Activated CD4-positive, alpha-beta T cell treated with anti-CD3 and anti-CD28 coated beads for 36 hours (primary cell): ENCODE data around the gene COPB2. TPM values are rescaled to one million over a fixed set of nuclear protein-coding genes. Genes with fewer than 3 reads are reported as not detected.
A peak's percentile ranks its signal among the peaks of the same experiment; 100 is the strongest.

Experiments
- ATAC-seq: fragments of 200-7000 bp; cut with Tn5 transposase; one replicate; pipeline ENCODE4 v1.10.0; 2021; ENCODE audit warnings: mild to moderate bottlenecking, moderate library complexity
- CTCF ChIA-PET: fragments of 350-600 bp; sonication (Branson Sonifier 250); formaldehyde crosslinking; loops from one replicate; lab custom pipeline; 2021; ENCODE audit warnings: antibody characterized with exemption; lab: Charles Lee
- POLR2A ChIA-PET: fragments of 350-600 bp; sonication (Branson Sonifier 250); formaldehyde crosslinking; loops from one replicate; lab custom pipeline; 2021; ENCODE audit warnings: antibody characterized with exemption, inconsistent platforms; lab: Charles Lee
- DNase-seq: peaks from one replicate; pipeline ENCODE4 v3.0.0-alpha.2; 2020
- H3K27ac Mint-ChIP-seq: one replicate; pipeline ENCODE4 v1.8.0; 2021; ENCODE audit warnings: mixed read lengths
- H3K27me3 Mint-ChIP-seq: one replicate; pipeline ENCODE4 v1.8.0; 2021; ENCODE audit warnings: mixed read lengths
- H3K36me3 Mint-ChIP-seq: one replicate; pipeline ENCODE4 v1.8.0; 2021; ENCODE audit warnings: low read depth, mixed read lengths
- H3K4me1 Mint-ChIP-seq: one replicate; pipeline ENCODE4 v1.8.0; 2021; ENCODE audit warnings: mixed read lengths
- H3K4me3 Mint-ChIP-seq: one replicate; pipeline ENCODE4 v1.8.0; 2021; ENCODE audit warnings: mild to moderate bottlenecking, moderate library complexity, mixed read lengths
- H3K9me3 Mint-ChIP-seq: one replicate; pipeline ENCODE4 v1.8.0; 2021; ENCODE audit warnings: low read depth, mixed read lengths
- intact Hi-C, 2 experiments: fragments of 100-400 bp; cut with DNase I in 1 of 2; cut with micrococcal nuclease in 1 of 2; formaldehyde crosslinking; loops; one replicate each; pipeline versions ENCODE4 v1.14.2 to v1.15.1; 2022 to 2024; cut with DNase I, micrococcal nuclease
- total RNA-seq, 2 experiments: library from RNA; stranded (reverse); gene quantifications; one replicate each; pipeline ENCODE4 v1.2.3, GENCODE V29; 2021

COPB2 gene
- total RNA-seq, 2 experiments from 2014 or later, result 90.9 to 99.2 TPM

DNA sequence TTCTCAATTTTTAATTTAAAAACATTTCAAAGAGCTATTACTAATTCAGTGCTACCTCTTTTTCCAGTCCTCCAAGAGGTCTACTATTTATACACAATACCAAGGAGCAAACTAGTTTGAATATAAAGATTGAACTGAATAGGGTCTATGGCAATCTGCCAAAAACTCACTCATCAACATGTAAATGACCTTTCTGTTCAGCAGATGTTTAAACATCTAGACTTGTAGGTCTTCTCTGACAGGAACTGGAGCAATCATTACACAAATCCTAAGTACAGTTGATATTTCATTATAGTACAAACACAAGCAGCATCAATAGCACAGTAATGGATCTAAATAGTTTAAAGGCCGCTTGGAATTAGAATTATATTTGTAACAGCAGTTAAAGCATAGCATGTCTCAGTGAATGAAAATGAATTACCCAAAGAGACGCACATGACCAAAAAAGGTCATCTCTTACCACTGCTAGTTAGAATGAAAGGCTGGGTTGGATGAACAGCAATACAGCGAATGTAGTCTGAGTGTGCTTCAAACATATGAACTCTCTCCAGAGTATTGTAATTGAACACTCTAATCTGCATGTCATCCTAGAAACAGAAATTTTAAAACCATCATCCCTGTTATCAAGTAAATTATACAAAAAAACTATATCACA is 10.7 kb downstream of the COPB2 start:
- Mint-ChIP-seq H3K9me3 (no peaks in the 10 kb centered on the region), H3K27me3 (no peaks in the 10 kb centered on the region), H3K27ac (no peak overlapping the region), H3K36me3 (peaks cover 57% of the 10 kb centered on the region), H3K4me3 (no peak overlapping the region), H3K4me1 (peaks cover 35% of the 10 kb centered on the region)
- DNase-seq (no peak), ATAC-seq (no peak)
- CTCF ChIA-PET, result interaction anchor here (0.9 kb wide), 1 partner anchor 11 kb away, joined by 3 read pairs; the partner anchor contains the start of gene COPB2
- POLR2A ChIA-PET, result no interaction called here
- intact Hi-C loops, result no loop called here

DNA sequence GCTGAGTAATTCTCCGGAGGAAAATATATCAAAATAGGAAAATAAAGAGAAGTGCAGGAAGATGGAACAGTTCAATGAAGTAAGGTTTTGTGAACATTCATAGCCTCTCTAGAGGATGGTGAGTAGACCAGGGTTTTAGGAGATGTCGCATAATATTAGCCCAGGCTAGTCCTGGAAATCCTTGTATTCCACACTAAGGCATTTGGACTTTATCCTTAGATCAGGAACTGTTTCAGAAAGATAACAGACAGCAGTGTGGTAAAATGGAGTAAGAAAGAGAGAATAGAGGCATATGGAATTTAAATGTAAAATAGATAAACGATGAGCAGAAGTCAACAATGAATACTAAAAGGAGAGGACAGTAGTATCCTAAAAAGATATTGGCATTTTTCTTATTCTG is 12.1 kb downstream of the COPB2 start:
- intact Hi-C loops, result no loop called here
- H3K4me3 Mint-ChIP-seq, result no peak overlapping the region
- H3K27me3 Mint-ChIP-seq, result no peaks in the 10 kb centered on the region
- H3K9me3 Mint-ChIP-seq, result no peaks in the 10 kb centered on the region
- ChIA-PET POLR2A (no interaction called here), CTCF (no interaction called here)
- H3K27ac Mint-ChIP-seq, result no peak overlapping the region
- DNase-seq, result no peak
- H3K4me1 Mint-ChIP-seq, result peaks cover 29% of the 10 kb centered on the region
- H3K36me3 Mint-ChIP-seq, result peaks cover 63% of the 10 kb centered on the region
- no peak for ATAC-seq

- CTCF ChIA-PET, result interaction anchor here (2.0 kb wide), 1 partner anchor 10 kb away, joined by 5 read pairs; no protein-coding TSS in a partner anchor
- Mint-ChIP-seq H3K4me1 (peaks cover 5% of the 10 kb centered on the region), H3K4me3 (no peak overlapping the region), H3K9me3 (no peaks in the 10 kb centered on the region), H3K36me3 (peaks cover 63% of the 10 kb centered on the region), H3K27me3 (no peaks in the 10 kb centered on the region), H3K27ac (no peak overlapping the region)
- POLR2A ChIA-PET, result no interaction called here
- intact Hi-C loops, result no loop called here
- ATAC-seq (no peak), DNase-seq (no peak)
These were observed 15.3 kb downstream of the COPB2 start for GRCh38 chr3:139374099-139374498.

GRCh38 chr3:139364549-139364948 is 24.9 kb downstream of the COPB2 start:
- CTCF ChIA-PET, result interaction anchor here (1.5 to 2.8 kb wide), 2 partner anchors 9 to 10 kb away, joined by 5 to 7 read pairs; no protein-coding TSS in a partner anchor
- DNase-seq (no peak), ATAC-seq (no peak)
- POLR2A ChIA-PET, result no interaction called here
- peaks cover 61% of the 10 kb centered on the region for H3K36me3 Mint-ChIP-seq
- H3K9me3 Mint-ChIP-seq, result no peaks in the 10 kb centered on the region
- H3K4me3 Mint-ChIP-seq, result no peak overlapping the region
- peaks cover 8% of the 10 kb centered on the region for H3K4me1 Mint-ChIP-seq
- peak overlapping the region; percentile 1 for H3K27ac Mint-ChIP-seq
- intact Hi-C loops, result no loop called here
- no peaks in the 10 kb centered on the region for H3K27me3 Mint-ChIP-seq

GRCh38 chr3:139361276-139361675 is 28.2 kb downstream of the COPB2 start:
- H3K36me3 Mint-ChIP-seq, result peaks cover 61% of the 10 kb centered on the region
- ChIA-PET CTCF (no interaction called here), POLR2A (interaction anchor here (0.5 kb wide), 1 partner anchor 22 kb away, joined by 3 read pairs; no protein-coding TSS in a partner anchor)

DNA sequence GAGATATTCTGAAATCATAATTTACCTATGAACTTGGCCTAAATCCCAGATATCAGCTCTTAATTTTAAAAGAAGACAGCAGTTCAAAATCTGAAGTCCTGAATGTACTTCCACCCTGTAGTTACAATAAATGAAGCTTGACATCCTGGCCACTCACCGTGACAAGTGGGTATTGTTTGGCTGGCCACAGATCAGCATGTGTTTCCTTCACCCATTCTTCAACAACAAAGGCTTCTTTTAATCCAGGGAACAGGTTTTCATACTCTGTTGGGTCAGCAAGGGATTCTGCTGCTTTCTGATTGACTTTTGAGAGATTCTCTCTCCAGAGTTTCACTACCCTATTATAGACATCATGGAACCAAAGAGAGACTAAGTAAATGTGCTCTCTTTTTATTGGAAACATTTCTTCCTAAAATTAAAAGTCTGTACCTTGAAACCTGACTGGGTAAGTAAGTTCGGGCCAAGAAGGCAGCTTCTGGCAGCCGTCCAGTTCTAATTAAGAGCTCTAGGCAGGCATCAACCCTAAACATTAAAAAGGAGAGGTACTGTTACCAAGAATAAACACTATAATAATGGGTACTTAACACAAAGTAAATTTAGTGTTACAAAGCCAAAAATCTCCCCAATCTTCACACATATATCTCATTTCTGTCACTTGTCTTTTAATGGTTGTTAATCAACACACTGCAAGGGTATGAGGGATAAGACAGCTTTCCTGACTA is 30.4 kb downstream of the COPB2 start:
- peaks cover 28% of the 10 kb centered on the region for H3K4me1 Mint-ChIP-seq
- no peaks in the 10 kb centered on the region for H3K27me3 Mint-ChIP-seq
- H3K9me3 Mint-ChIP-seq, result no peaks in the 10 kb centered on the region
- no peak overlapping the region for H3K27ac Mint-ChIP-seq
- ATAC-seq (no peak), DNase-seq (no peak)
- intact Hi-C loops, result loop anchor here (1.0 to 5.0 kb wide), 3 partner anchors 15 to 527 kb away; partner anchors contain the start of genes COPB2 (in 2 of the 2), MRPS22 (in 1 of the 2) and PIK3CB (in 1 of the 2)
- H3K4me3 Mint-ChIP-seq, result no peak overlapping the region
- ChIA-PET CTCF (interaction anchor here (0.6 to 1.4 kb wide), 3 partner anchors 9 to 1615 kb away, joined by 3 to 6 read pairs (median 3); no protein-coding TSS in a partner anchor), POLR2A (interaction anchor here (0.6 kb wide), 1 partner anchor 179 kb away, joined by 4 read pairs; no protein-coding TSS in a partner anchor)
- peaks cover 64% of the 10 kb centered on the region for H3K36me3 Mint-ChIP-seq

More at GRCh38 chr3:139361276-139361675, 28.2 kb downstream of the COPB2 start:
- Mint-ChIP-seq H3K4me1 (peaks cover 18% of the 10 kb centered on the region), H3K9me3 (no peaks in the 10 kb centered on the region), H3K27me3 (no peaks in the 10 kb centered on the region), H3K27ac (no peak overlapping the region), H3K4me3 (no peak overlapping the region)
- DNase-seq, result no peak
- ATAC-seq, result no peak
- intact Hi-C loops, result no loop called here

GRCh38 chr3:139357899-139358298 is 31.5 kb downstream of the COPB2 start:
- DNase-seq, result peak; percentile 31

GRCh38 chr3:139355891-139356290 is 33.6 kb downstream of the COPB2 start:
- no peak for DNase-seq
- Mint-ChIP-seq H3K36me3 (peaks cover 70% of the 10 kb centered on the region), H3K4me1 (peaks cover 37% of the 10 kb centered on the region), H3K27ac (peak overlapping the region; percentile 0), H3K4me3 (no peak overlapping the region), H3K9me3 (no peaks in the 10 kb centered on the region), H3K27me3 (no peaks in the 10 kb centered on the region)
- no peak for ATAC-seq
- ChIA-PET POLR2A (no interaction called here), CTCF (interaction anchor here (0.6 to 2.7 kb wide), 6 partner anchors 8 to 1426 kb away, joined by 3 to 7 read pairs (median 3); partner anchors contain the start of gene MRPS22)
- intact Hi-C loops, result loop anchor here in 1 of 2 experiments (5.0 kb wide), 1 partner anchor 524 kb away; the partner anchor contains the start of gene PIK3CB

More at GRCh38 chr3:139357899-139358298, 31.5 kb downstream of the COPB2 start:
- H3K36me3 Mint-ChIP-seq, result peaks cover 63% of the 10 kb centered on the region
- no peaks in the 10 kb centered on the region for H3K27me3 Mint-ChIP-seq
- H3K4me1 Mint-ChIP-seq, result peaks cover 32% of the 10 kb centered on the region
- peak overlapping the region; percentile 49 for H3K27ac Mint-ChIP-seq
- ChIA-PET CTCF (interaction anchor here (1.4 kb wide), 1 partner anchor 10 kb away, joined by 3 read pairs; no protein-coding TSS in a partner anchor), POLR2A (no interaction called here)
- no peaks in the 10 kb centered on the region for H3K9me3 Mint-ChIP-seq
- peak; percentile 97 for ATAC-seq
- intact Hi-C loops, result loop anchor here (1.0 to 5.0 kb wide), 3 partner anchors 14 to 526 kb away; partner anchors contain the start of genes COPB2 (in 2 of the 2), MRPS22 (in 1 of the 2) and PIK3CB (in 1 of the 2)
- no peak overlapping the region for H3K4me3 Mint-ChIP-seq

DNA sequence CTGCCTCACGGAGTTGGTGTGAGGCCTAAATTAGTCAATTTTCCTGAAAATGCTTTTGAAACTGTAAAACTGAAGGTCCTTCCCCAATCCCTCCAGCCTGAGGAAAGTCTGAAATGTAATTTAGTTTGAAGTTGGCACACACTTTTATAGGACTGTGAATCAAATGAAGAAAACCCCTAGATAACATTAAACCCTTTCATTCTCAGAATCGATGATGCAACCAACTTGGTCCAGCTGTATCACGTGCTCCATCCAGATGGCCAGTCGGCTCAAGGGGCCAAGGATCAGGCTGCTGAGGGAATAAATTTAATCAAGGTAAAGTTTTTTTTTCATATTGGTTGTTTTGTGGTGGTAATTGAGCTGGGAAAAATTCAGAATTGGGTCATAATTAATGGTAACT is 34.0 kb downstream of the COPB2 start:
- Mint-ChIP-seq H3K9me3 (no peaks in the 10 kb centered on the region), H3K4me1 (peaks cover 37% of the 10 kb centered on the region), H3K27me3 (no peaks in the 10 kb centered on the region), H3K27ac (no peak overlapping the region), H3K36me3 (peaks cover 66% of the 10 kb centered on the region), H3K4me3 (no peak overlapping the region)
- ChIA-PET POLR2A (interaction anchor here (0.7 kb wide), 1 partner anchor 1364 kb away, joined by 3 read pairs; no protein-coding TSS in a partner anchor), CTCF (interaction anchor here (0.6 to 2.7 kb wide), 7 partner anchors 9 to 1426 kb away, joined by 3 to 7 read pairs (median 3); partner anchors contain the start of gene MRPS22)
- ATAC-seq (no peak), DNase-seq (no peak)
- intact Hi-C loops, result loop anchor here in 1 of 2 experiments (5.0 kb wide), 1 partner anchor 523 kb away; the partner anchor contains the start of gene PIK3CB

- no peak overlapping the region for H3K27ac Mint-ChIP-seq
- H3K9me3 Mint-ChIP-seq, result no peaks in the 10 kb centered on the region
- no peak overlapping the region for H3K4me3 Mint-ChIP-seq
- no peak for ATAC-seq
- ChIA-PET POLR2A (interaction anchor here (0.7 to 1.3 kb wide), 2 partner anchors 35 to 1365 kb away, joined by 3 to 5 read pairs; partner anchors contain the start of gene COPB2), CTCF (interaction anchor here (1.4 to 2.7 kb wide), 3 partner anchors 8 to 25 kb away, joined by 3 to 7 read pairs (median 4); no protein-coding TSS in a partner anchor)
- peaks cover 37% of the 10 kb centered on the region for H3K4me1 Mint-ChIP-seq
- DNase-seq, result no peak
- H3K27me3 Mint-ChIP-seq, result no peaks in the 10 kb centered on the region
- intact Hi-C loops, result loop anchor here in 1 of 2 experiments (5.0 kb wide), 1 partner anchor 522 kb away; the partner anchor contains the start of gene PIK3CB
- H3K36me3 Mint-ChIP-seq, result peaks cover 62% of the 10 kb centered on the region
These were observed 34.8 kb downstream of the COPB2 start for GRCh38 chr3:139354661-139355060.
